Progenitor cell of endocrine pancreas (in vitro differentiated cells): Measurements from ENCODE around the gene TEFM. TPM values are rescaled to one million over a fixed set of nuclear protein-coding genes. Genes with fewer than 3 reads are reported as not detected.
A peak's percentile ranks its signal among the peaks of the same experiment; 100 is the strongest.

ENCODE experiments used
- DNase-seq: peaks from one replicate; pipeline ENCODE4 v3.0.0; 2021; ENCODE audit warnings: low spot score; ENCODE audit not compliant: unreplicated experiment
- H3K27ac Mint-ChIP-seq: 2 replicates; pipeline ENCODE4 v1.8.0; 2021; ENCODE audit warnings: mild to moderate bottlenecking, moderate library complexity, mixed read lengths
- H3K27me3 Mint-ChIP-seq: 2 replicates; pipeline ENCODE4 v1.8.0; 2021; ENCODE audit warnings: mixed read lengths
- H3K36me3 Mint-ChIP-seq: 2 replicates; pipeline ENCODE4 v1.8.0; 2022; ENCODE audit warnings: mixed read lengths; ENCODE audit not compliant: insufficient read depth
- H3K4me1 Mint-ChIP-seq: 2 replicates; pipeline ENCODE4 v1.8.0; 2021; ENCODE audit warnings: low read depth, mixed read lengths
- H3K4me3 Mint-ChIP-seq: 2 replicates; pipeline ENCODE4 v1.8.0; 2021; ENCODE audit warnings: low read depth, mild to moderate bottlenecking, moderate library complexity, mixed read lengths
- H3K9me3 Mint-ChIP-seq: 2 replicates; pipeline ENCODE4 v1.8.0; 2021; ENCODE audit warnings: low read depth, mixed read lengths
- CTCF ChIP-seq: fragments of 200-600 bp; sonication (generic); IDR thresholded peaks from one replicate; pipeline ENCODE4 v1.5.0; 2021; ENCODE audit warnings: antibody characterized with exemption, mild to moderate bottlenecking; ENCODE audit not compliant: unreplicated experiment
- total RNA-seq: library from RNA; stranded (reverse); gene quantifications from 2 replicates; pipeline ENCODE4 v1.2.1, GENCODE V29; 2021

TEFM gene
- total RNA-seq, 1 donor from 2014 or later: 17.3 TPM

GRCh38 chr17:30905742-30906100 lies 317 bp downstream of the TEFM start:
- Mint-ChIP-seq H3K9me3 (no peaks in the 10 kb centered on the region), H3K27ac (peak overlapping the region; percentile 98), H3K4me3 (peak overlapping the region; percentile 88), H3K27me3 (peaks cover 3% of the 10 kb centered on the region), H3K4me1 (peaks cover 10% of the 10 kb centered on the region), H3K36me3 (peaks cover 2% of the 10 kb centered on the region)
- DNase-seq: no peak
- no peak for TF ChIP-seq CTCF

- Mint-ChIP-seq H3K4me1 (no peaks in the 10 kb centered on the region), H3K4me3 (no peak overlapping the region), H3K36me3 (peaks cover 5% of the 10 kb centered on the region), H3K27me3 (no peaks in the 10 kb centered on the region), H3K27ac (no peak overlapping the region), H3K9me3 (no peaks in the 10 kb centered on the region)
- no peak for TF ChIP-seq CTCF
- no peak for DNase-seq
Measured at GRCh38 chr17:30897311-30897710, 8.7 kb downstream of the TEFM start.

GRCh38 chr17:30894236-30894635 lies 11.8 kb downstream of the TEFM start:
- Mint-ChIP-seq H3K4me3 (no peak overlapping the region), H3K36me3 (peaks cover 5% of the 10 kb centered on the region)

GRCh38 chr17:30886187-30886586 lies 19.9 kb downstream of the TEFM start:
- Mint-ChIP-seq H3K27me3 (no peaks in the 10 kb centered on the region), H3K36me3 (no peaks in the 10 kb centered on the region), H3K9me3 (no peaks in the 10 kb centered on the region), H3K4me1 (no peaks in the 10 kb centered on the region), H3K27ac (no peak overlapping the region), H3K4me3 (no peak overlapping the region)
- TF ChIP-seq CTCF: no peak
- no peak for DNase-seq

More at GRCh38 chr17:30894236-30894635, 11.8 kb downstream of the TEFM start:
- DNase-seq: no peak
- H3K4me1 Mint-ChIP-seq: no peaks in the 10 kb centered on the region
- no peaks in the 10 kb centered on the region for H3K27me3 Mint-ChIP-seq
- no peaks in the 10 kb centered on the region for H3K9me3 Mint-ChIP-seq
- H3K27ac Mint-ChIP-seq: no peak overlapping the region
- no peak for TF ChIP-seq CTCF

GRCh38 chr17:30869005-30869404 lies 37.0 kb downstream of the TEFM start:
- no peaks in the 10 kb centered on the region for H3K4me1 Mint-ChIP-seq
- TF ChIP-seq CTCF: no peak
- DNase-seq: no peak
- H3K36me3 Mint-ChIP-seq: peaks cover 19% of the 10 kb centered on the region
- no peaks in the 10 kb centered on the region for H3K27me3 Mint-ChIP-seq
- no peak overlapping the region for H3K4me3 Mint-ChIP-seq
- no peaks in the 10 kb centered on the region for H3K9me3 Mint-ChIP-seq
- H3K27ac Mint-ChIP-seq: peak overlapping the region; percentile 41
